Tibial nerve (tissue), 4 donors: ENCODE measurements around the gene VWA7.

ENCODE experiments used
- EP300 ChIP-seq, 2 donors: sonication (generic); formaldehyde crosslinking; IDR thresholded peaks; one replicate each; pipeline ENCODE4 v1.6.1; 2017; ENCODE audit warnings: antibody characterized with exemption in 2 of 2, mild to moderate bottlenecking in 1 of 2
- POLR2A ChIP-seq, 2 donors: fragments of 450-650 bp; IDR thresholded peaks; one replicate each; pipeline ENCODE4 v1.6.1; 2017; ENCODE audit warnings: antibody characterized with exemption in 2 of 2, mild to moderate bottlenecking in 2 of 2, moderate library complexity in 2 of 2
- TF ChIP-seq, protein P1 (sequence below), 5 experiments: fragments of 200-600 bp in 3 of 5; fragments of 450-650 bp in 2 of 5; sonication (generic) in 3 of 5; IDR thresholded peaks; one replicate each; pipeline ENCODE4 v1.5.1; 2016 to 2019; ENCODE audit warnings: antibody characterized with exemption in 5 of 5, mild to moderate bottlenecking in 3 of 5, moderate library complexity in 2 of 5

DNA sequence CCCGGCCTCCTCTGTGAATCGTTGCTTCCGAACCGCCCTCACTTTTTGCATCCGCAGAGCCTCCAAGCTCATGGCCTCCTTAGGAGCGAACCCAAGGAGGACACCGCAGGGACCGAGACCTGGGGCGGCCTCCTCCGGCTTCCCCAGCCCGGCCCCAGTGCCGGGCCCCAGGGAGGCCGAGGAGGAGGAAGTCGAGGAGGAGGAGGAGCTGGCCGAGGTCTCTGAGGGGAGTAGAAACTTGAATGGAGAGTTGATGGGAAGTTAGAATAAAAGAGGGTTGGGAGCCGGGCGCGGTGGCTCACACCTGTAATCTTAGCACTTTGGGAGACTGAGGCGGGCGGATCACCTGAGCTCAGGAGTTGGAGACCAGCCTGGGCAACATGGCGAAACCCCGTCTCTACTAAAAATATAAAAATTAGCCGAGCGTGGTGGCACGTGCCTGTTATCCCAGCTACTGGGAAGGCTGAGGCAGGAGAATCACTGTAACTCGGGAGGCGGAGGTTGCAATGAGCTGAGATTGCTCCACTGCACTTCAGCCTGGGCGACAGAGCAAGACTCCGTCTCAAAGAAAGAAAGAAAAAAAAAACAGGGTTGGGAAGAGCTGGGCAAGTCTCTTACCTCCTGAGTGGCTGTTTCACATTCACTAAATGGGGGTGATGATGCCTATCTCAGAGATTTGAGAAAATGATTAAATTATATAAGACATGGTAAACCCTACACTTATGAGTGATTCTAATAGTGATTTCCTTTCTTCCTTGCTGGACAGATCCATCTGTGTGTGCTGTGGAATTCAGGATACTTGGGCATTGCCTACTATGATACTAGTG lies 36.5 kb downstream of the VWA7 start:
- TF ChIP-seq, protein P1, sequence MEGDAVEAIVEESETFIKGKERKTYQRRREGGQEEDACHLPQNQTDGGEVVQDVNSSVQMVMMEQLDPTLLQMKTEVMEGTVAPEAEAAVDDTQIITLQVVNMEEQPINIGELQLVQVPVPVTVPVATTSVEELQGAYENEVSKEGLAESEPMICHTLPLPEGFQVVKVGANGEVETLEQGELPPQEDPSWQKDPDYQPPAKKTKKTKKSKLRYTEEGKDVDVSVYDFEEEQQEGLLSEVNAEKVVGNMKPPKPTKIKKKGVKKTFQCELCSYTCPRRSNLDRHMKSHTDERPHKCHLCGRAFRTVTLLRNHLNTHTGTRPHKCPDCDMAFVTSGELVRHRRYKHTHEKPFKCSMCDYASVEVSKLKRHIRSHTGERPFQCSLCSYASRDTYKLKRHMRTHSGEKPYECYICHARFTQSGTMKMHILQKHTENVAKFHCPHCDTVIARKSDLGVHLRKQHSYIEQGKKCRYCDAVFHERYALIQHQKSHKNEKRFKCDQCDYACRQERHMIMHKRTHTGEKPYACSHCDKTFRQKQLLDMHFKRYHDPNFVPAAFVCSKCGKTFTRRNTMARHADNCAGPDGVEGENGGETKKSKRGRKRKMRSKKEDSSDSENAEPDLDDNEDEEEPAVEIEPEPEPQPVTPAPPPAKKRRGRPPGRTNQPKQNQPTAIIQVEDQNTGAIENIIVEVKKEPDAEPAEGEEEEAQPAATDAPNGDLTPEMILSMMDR (IDR thresholded peaks at IDR 0.05) = no peak
- no peak for TF ChIP-seq EP300 (IDR thresholded peaks at IDR 0.05)
- no peak for TF ChIP-seq POLR2A (IDR thresholded peaks at IDR 0.05)
